Cardiac fibroblast (primary cell): ENCODE data around the gene WWTR1.
A peak's percentile ranks its signal among the peaks of the same experiment; 100 is the strongest.

ENCODE experiments used
- DNase-seq, 2 donors: peaks; one replicate each; pipeline versions ENCODE4 v3.0.0 to v3.0.0-alpha.2; 2010; ENCODE audit warnings: low read depth in 2 of 2
- H3K4me3 ChIP-seq, 2 donors: replicated peaks in 1 of 2; 1 replicate in 1 of 2; 2 replicates in 1 of 2; pipeline ENCODE4 v1.5.1; 2011; ENCODE audit warnings: low read depth in 2 of 2, low read length in 2 of 2, mild to moderate bottlenecking in 2 of 2, moderate library complexity in 1 of 2
- CTCF ChIP-seq: IDR thresholded peaks from one replicate; pipeline ENCODE4 v1.5.1; 2011; ENCODE audit warnings: low read depth, mild to moderate bottlenecking, low read length, inconsistent platforms

WWTR1 gene

GRCh38 chr3:149589332-149589731 lies 68.5 kb downstream of the WWTR1 start:
- no peak for TF ChIP-seq CTCF
- peak; percentile 80 to 87 for DNase-seq
- no peak overlapping the region for H3K4me3 ChIP-seq

GRCh38 chr3:149588909-149589308 lies 68.9 kb downstream of the WWTR1 start:
- TF ChIP-seq CTCF, result no peak
- DNase-seq, result no peak
- H3K4me3 ChIP-seq, result no peak overlapping the region

GRCh38 chr3:149587383-149587782 lies 70.4 kb downstream of the WWTR1 start:
- no peak for DNase-seq
- no peak for TF ChIP-seq CTCF
- no peak overlapping the region for H3K4me3 ChIP-seq

- DNase-seq, result peak; percentile 31 to 67
- no peak for TF ChIP-seq CTCF
- no peak overlapping the region for H3K4me3 ChIP-seq
Measured at GRCh38 chr3:149586871-149587270, 71.0 kb downstream of the WWTR1 start.

- no peak for TF ChIP-seq CTCF
- DNase-seq, result no peak
- no peak overlapping the region for H3K4me3 ChIP-seq
Measured at GRCh38 chr3:149585401-149585726, 72.5 kb downstream of the WWTR1 start.

GRCh38 chr3:149583921-149584635 lies 73.7 kb downstream of the WWTR1 start:
- DNase-seq, result no peak
- TF ChIP-seq CTCF, result no peak
- H3K4me3 ChIP-seq, result no peak overlapping the region

GRCh38 chr3:149582395-149582794 lies 75.4 kb downstream of the WWTR1 start:
- no peak overlapping the region for H3K4me3 ChIP-seq
- TF ChIP-seq CTCF, result no peak
- no peak for DNase-seq
